SW 1271 (cell line): ENCODE results near the gene PRG3.
"Not testable (repeated sequence)": the region's sequence is repeated elsewhere in the genome, so short reads cannot be mapped to it uniquely, and the experiment has no call there.

Experiments
- DNase-seq, 2 experiments: peaks; one replicate each; lab custom pipeline; 2025; lab: John Stamatoyannopoulos, UW

Gene PRG3

DNA sequence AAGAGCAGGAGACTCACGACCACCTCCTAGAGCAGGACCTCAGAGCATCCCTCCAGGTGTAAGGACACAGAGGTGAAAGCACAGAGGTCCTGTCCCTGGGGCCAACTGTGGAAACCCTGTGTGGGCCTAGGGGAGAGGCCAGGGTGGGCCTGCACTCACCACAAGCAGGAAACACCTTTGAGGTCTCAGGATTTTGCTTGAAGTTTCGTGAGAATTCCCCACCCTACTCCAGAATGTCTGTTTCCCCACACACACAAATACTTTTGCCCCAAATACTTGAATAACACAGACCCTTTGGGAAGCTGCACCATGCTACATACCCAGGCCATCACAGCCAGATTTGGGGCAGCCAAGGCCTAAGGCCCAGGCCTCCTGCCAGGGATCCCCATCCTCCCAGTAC, 27.8 kb upstream of the PRG3 start:
- no peak for DNase-seq

DNA sequence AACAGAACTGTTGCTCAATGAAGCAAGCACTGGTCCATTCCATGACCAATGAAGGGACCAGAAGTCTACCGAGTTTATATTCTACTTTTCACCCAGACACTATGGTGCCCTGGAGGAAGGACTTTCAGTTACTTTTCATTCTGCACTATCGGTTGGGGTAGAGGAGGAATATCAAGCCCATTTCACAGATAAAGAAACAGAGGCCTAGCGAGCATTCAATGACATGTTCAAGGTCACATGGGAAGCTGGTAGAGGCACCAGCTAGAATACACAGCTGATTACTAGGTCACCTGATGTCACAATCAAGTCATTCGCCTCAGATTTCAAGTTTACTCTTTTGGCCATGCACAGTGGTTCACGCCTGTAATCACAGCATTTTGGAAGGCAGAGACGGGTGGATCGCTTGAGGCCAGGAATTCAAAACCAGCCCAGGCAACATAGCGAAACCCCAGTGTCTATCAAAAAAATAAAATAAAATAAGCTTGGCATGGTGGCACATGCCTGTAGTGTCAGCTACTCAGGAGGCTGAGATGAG, 27.1 kb upstream of the PRG3 start:
- no peak for DNase-seq

DNA sequence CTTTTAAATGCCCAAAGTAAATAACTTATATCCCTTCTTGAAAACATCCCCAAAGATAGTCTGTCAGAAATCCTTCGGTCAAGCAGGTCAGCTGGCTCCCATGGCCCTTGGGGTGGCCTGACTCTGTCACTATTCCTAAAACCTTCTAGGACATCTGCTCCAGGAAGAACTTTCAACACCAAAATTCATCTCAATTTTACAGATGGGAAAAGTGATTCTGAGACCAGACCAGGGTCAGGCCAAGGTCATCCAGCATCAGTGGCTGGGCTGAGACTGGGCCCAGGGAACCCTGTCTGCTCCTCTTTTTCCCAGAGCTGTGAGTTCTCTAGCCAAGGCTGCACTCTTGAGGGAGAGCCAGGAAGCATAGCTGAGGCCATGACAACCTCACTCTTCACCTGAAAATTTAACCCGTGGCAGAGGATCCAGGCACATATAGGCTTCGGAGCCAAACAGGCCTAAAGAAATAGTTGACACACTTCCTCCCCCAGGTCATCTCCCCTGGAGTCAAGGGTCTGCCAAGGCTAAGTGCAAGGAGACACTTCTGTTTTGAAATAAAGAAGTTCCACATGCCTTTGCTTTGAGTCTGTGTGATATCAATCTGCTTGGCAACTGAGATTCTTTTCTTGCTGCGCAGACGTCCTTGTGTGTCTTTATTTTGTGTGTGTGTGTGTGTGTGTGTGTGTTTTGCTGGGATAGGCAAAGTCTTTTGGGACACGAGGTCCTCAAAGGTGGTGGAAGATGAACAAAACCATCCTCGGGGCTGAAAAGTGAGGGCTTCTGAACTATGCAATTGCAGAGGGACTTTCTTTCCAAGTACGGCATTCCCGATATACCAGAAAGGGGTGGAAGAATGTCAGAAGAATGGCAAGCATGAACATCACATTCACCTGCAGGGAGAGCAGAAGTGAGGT, 26.3 kb upstream of the PRG3 start:
- no peak for DNase-seq

DNA sequence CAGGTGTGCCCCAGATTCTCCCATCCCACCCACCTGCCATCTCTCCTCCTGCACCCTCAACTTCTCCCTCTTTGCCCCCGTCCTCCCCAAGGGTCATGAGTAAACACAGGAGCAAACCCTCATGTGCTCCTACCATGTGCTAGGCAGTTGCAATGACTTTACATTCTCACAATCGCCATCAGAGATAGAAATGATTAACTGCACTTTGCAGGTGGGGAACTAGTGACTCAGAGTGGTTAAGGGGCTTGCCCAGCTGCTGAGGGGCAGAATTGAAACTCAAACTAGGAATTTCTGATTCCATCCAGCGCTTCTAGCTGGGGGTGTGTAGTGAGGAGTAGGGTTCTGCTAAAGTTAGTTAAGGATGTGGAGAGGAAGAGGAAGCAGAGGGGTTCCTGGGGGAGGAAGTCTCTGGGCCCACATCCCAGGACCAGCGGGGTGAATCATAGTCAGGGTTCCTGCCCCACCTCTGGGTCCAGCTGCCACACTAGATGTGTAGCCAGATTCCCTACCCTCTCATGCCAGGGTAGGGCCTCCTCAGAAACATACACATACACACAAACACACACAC, 25.5 kb upstream of the PRG3 start:
- DNase-seq: no peak

- no peak for DNase-seq
Measured at GRCh38 chr11:57405271-57405860, 24.4 kb upstream of the PRG3 start.

DNA sequence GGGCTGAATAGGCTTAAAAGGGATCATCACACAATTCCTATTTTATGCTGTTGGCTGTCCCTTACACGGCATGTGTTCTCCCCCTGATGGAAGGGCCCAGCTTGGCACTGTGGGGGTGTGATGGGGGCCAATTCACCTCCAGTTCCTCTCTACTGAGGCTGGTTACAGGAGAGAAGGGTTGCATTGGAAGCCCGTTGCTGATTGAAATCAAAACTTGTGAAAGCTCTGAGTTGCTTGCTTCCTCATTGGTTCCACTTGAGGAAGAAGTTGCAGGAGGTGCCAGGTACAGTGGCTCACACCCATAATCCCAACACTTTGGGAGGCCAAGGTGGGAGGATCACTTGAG, 22.8 kb upstream of the PRG3 start:
- DNase-seq: no peak

GRCh38 chr11:57403003-57403801, 22.3 kb upstream of the PRG3 start:
- not testable (repeated sequence) for DNase-seq

- DNase-seq: peak in 1 of 2 experiments; percentile 14
Measured at GRCh38 chr11:57402188-57403002, 21.4 kb upstream of the PRG3 start.

DNA sequence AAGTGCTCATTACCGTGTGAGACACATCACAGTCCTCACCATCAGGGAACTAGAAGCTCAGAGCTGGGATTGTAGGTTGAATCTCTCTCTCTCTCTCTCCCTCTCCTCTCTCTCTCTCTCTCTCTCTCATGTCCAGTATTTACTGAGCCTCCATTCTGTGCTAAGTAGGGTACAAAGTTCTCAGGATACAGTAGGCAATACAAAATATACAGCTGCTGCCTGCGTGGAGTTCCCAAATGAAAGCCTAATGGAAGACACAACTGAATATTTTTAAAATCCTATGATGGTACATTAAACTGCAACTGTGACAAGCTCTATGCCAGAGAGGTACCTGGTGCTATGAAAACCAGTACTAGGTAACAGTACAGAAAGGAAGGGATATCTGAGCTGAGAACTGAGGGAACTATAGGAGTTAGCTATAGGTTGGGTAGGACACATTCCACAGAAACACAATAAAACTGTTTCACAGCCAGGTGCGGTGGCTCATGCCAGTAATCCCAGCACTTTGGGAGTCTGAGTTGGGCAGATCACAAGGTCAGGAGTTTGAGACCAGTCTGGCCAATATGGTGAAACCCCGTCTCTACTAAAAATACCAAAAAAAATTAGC, 19.1 kb upstream of the PRG3 start:
- DNase-seq: no peak

GRCh38 chr11:57399221-57399620, 18.3 kb upstream of the PRG3 start:
- DNase-seq: no peak

DNA sequence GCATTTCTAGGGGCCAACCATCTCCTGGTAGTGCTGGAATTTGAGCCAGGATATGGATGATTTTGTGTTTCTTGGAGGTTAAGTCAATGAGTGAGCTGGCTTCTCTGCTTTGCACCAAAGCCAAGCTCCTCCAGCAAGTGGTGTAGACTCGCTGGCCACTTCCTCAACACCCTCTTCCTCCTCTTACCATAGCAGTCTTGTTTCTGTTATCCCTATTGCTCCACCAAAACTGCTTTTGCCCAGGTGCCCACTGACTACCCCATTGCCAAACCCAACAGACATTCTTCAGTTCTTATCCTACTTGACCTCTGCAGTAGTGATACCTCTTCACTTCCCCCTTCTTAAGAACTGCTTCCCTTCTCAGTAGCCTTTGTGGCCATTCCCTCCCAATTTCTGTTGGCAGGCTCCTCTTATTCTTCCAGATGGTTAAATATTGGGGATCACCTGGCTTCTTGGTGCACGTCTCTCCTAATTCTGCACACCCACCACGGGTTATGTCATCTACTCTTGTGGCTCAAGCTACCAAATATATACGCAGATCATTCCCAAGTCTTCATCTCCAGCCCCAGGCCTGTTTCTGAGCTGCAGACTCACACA, 16.5 kb upstream of the PRG3 start:
- no peak for DNase-seq

DNA sequence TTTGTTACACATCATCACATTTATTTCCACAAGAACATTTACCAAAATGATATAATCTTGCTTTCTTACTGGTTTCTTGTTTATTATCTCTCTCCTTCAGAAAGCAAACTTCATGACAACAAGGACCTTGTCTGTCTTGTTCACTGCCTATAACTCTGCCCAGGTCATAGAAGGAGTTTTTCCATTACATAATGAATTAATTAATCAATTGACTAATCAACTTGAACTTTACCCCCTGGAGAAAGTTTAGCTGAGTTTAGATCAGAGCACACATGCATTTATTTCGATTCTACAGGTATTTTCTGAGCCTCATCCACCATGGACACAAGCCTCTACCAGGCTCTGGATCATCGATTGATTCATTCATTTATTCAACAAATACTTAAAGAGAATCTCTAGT, 15.8 kb upstream of the PRG3 start:
- no peak for DNase-seq

DNA sequence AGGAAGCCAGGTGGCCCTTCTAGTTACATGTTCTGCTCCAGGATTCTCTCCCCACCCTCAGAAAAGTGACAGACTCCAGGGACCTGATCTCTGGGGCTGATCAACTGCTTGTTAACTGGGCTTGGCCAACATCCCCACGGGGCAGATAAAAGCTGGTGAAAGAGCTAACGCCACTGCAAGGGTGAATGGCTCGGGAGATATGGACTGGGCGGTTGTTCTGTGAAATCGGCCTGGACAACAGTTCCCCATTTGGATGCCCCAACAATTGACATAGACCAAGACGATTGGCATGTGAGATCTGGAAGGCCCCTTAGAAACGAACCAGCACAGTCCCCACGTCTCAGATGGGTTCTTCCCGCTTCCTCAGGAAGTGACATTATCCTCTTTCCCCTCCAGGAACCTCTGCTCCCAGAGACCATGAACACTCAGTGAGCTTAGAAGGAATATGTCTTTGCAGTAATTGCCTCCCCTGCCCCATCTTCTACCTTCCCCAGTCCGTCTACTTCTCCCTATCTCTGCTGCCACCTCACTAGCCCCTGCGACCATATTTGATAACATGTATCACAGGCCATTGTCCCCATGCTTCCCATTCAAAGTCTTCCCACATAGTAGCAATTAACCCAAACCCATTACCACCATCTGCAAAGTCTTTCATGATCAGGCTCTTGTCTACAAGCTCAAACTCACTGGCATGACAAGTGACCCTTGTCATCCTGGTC, 15.1 kb upstream of the PRG3 start:
- DNase-seq: no peak

GRCh38 chr11:57394203-57394965, 13.4 kb upstream of the PRG3 start:
- DNase-seq: no peak

- no peak for DNase-seq
Measured at GRCh38 chr11:57392763-57393105, 11.8 kb upstream of the PRG3 start.

GRCh38 chr11:57392066-57392762, 11.3 kb upstream of the PRG3 start:
- no peak for DNase-seq

GRCh38 chr11:57391539-57391938, 10.6 kb upstream of the PRG3 start:
- no peak for DNase-seq

GRCh38 chr11:57391111-57391510, 10.2 kb upstream of the PRG3 start:
- no peak for DNase-seq

- no peak for DNase-seq
Measured at GRCh38 chr11:57390535-57390934, 9.6 kb upstream of the PRG3 start, which contains the start of gene PRG2. PRG2 (minus strand) TSS chr11:57390650; CDS start chr11:57389944, 706 bp downstream.
